ENCODE data around the gene FUS. TPM values are rescaled to one million over a fixed set of nuclear protein-coding genes. Genes with fewer than 3 reads are reported as not detected.
"Not testable (repeated sequence)": the region's sequence is repeated elsewhere in the genome, so short reads cannot be mapped to it uniquely, and the experiment has no call there.

FUS gene
- total RNA-seq, 5 donors from 2014 or later (not counting 1 experiment from before 2014, with no cell fraction given) = 410 to 963 (median 434) TPM

DNA sequence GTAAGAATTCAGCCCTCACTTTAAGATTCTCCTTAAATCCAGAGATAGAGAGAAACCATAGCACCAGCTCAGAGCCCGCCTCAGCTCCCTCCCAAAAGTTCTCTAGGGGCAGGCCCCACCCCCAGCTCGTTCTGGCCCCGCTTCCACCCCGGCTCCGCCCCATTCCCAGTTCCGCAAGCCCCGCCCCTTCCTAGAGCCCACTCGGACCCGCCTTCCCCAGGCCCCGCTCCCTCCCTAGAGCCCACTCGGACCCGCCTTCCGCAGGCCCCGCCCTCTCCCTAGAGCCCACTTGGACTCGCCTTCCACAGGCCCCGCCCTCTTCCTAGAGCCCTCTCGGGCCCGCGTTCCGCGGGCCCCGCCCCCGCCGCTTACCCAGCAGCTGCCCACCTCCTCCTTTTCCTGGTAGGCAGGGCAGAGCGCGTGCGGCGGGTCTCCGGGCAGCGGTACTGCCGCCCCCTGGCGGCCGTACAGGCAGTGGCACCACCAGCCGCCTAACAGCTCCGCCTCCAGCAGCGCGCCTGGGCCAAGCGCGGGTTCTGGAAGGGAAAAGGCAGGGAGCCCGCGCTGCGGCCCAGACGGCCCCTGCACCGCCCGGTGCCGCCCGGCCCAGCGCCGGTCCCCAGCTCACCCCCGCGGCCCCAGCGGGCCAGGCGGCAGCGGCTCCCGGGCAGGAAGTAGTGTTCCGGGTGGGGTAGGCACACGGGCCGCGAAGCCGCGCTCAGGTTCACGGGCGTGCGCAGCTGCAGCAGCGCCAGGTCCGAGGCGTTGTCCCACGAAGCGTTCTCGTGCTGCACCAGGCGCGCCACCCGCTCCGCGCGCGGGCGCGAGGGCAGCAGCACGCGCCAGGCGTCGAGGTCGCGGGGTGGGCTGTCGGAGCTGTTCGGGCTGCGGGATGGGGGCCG lies 37.6 kb upstream of the FUS start:
- peak; percentile 86 to 95 (median 90) for ATAC-seq (replicated peaks in 1 of 4)
- POLR2A ChIA-PET = interaction anchor here (0.5 to 1.2 kb wide), 14 partner anchors 11 to 728 kb away, joined by 3 to 15 read pairs (median 4); partner anchors contain the start of genes FUS (in 1 of the 2), KAT8 (in 1 of the 2), SETD1A (in 1 of the 2) and ZNF646 (in 1 of the 2)

DNA sequence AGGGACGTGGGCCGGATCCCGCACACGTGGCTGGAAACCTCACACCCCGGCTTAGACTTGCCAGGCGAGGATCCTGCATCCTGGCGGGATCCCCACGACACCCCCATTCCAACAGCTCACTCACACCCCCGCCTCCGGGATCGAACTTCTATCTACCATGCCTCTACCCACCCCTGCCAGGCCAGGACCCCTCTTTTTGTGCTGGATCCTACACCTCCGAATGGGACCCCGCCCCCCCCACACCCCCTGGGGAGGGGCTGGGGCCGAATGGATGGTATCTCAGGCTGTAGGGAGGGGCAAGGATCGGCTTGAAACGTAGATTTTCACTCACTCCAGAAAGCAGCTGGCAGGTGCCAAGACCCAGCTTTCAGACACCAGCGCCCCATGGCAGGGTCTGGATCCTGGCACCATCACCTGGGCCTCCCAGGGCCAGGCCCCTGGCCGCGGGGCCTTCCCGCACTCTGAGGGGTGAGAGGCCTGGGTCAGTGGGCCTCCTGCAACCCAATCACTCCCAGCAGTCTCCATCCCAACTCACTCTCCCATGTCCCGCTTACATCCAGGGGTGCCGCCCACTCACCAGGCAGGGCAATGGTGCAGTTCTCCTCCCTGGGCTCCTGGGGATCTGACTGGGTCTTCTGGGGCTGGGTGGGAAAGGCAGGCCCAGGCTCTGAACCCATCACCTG lies 36.8 kb upstream of the FUS start:
- H3K27me3 Mint-ChIP-seq = peaks cover 7 to 9% of the 10 kb centered on the region in 2 donors
- H3K4me1 Mint-ChIP-seq = peaks cover 11 to 15% (median 14%) of the 10 kb centered on the region in 3 donors
- ATAC-seq (replicated peaks in 1 of 4) (no peak), DNase-seq (no peak)
- CTCF ChIA-PET = interaction anchor here (0.5 to 2.4 kb wide), 13 partner anchors 8 to 316 kb away, joined by 3 to 28 read pairs (median 5); partner anchors contain the start of genes ARMC5 (in 1 of the 2), FUS (in 1 of the 2), HSD3B7 (in 1 of the 2) and KAT8 (in 1 of the 2)
- peak overlapping the region; percentile 70 to 84 for H3K27ac Mint-ChIP-seq
- Histone ChIP-seq H3K9me3 (no peaks in the 10 kb centered on the region), H3K4me1 (ENCODE audit: control insufficient read depth in 1 of 2, extremely low read depth in 1 of 2, insufficient read depth in 2 of 2, low read length in 2 of 2) (peaks cover 2 to 22% of the 10 kb centered on the region in 2 experiments), H3K4me3 (ENCODE audit: control insufficient read depth in 1 of 2, extremely low read depth in 1 of 2, low read length in 1 of 2) (peak overlapping the region in 1 of 2 donors; percentile 29), H3K27ac (ENCODE audit: low read length) (peak overlapping the region; percentile 19), H3K36me3 (ENCODE audit: control insufficient read depth in 2 of 2, extremely low read depth in 1 of 2, insufficient read depth in 1 of 2, low read length in 1 of 2) (no peaks in the 10 kb centered on the region), H3K27me3 (replicated peaks in 1 of 2; ENCODE audit: control insufficient read depth in 2 of 2, extremely low read depth in 1 of 2, insufficient read depth in 2 of 2, low read length in 1 of 2) (peaks cover 0 to 7% of the 10 kb centered on the region in 2 experiments)
- peak overlapping the region; percentile 63 to 71 (median 69) for H3K4me3 Mint-ChIP-seq
- H3K36me3 Mint-ChIP-seq = no peaks in the 10 kb centered on the region
- POLR2A ChIA-PET = interaction anchor here in 1 of 2 donors (0.8 to 1.1 kb wide), 3 partner anchors 22 to 69 kb away, joined by 4 to 8 read pairs (median 4); partner anchors contain the start of genes FUS, ZNF646 and ZNF668
- no peaks in the 10 kb centered on the region for H3K9me3 Mint-ChIP-seq
- 43% methylated on average over 9 of the region's 22 CpGs for WGBS (ENCODE audit: insufficient coverage)

More for the DNA sequence above, 37.6 kb upstream of the FUS start:
- Mint-ChIP-seq H3K27ac (peak overlapping the region; percentile 89 to 91), H3K9me3 (no peaks in the 10 kb centered on the region), H3K4me3 (peak overlapping the region; percentile 70 to 76 (median 71)), H3K4me1 (peaks cover 11 to 15% (median 12%) of the 10 kb centered on the region in 3 donors), H3K36me3 (no peaks in the 10 kb centered on the region), H3K27me3 (peaks cover 3% of the 10 kb centered on the region in 2 donors)
- CTCF ChIA-PET = interaction anchor here (0.5 to 2.4 kb wide), 27 partner anchors 9 to 727 kb away, joined by 3 to 28 read pairs (median 5); partner anchors contain the start of genes ARMC5 (in 1 of the 2), FUS (in 1 of the 2), HSD3B7 (in 1 of the 2) and KAT8 (in 1 of the 2)
- H3K27me3 ChIP-seq (replicated peaks in 1 of 2; ENCODE audit: control insufficient read depth in 2 of 2, extremely low read depth in 1 of 2, insufficient read depth in 2 of 2, low read length in 1 of 2) = peaks cover 0 to 7% of the 10 kb centered on the region in 2 experiments
- H3K4me3 ChIP-seq (ENCODE audit: control insufficient read depth in 1 of 2, extremely low read depth in 1 of 2, low read length in 1 of 2) = peak overlapping the region; percentile 29 to 34
- peak overlapping the region; percentile 43 for H3K27ac ChIP-seq (ENCODE audit: low read length)
- peak; percentile 87 to 98 (median 93) for DNase-seq
- H3K4me1 ChIP-seq (ENCODE audit: control insufficient read depth in 1 of 2, extremely low read depth in 1 of 2, insufficient read depth in 2 of 2, low read length in 2 of 2) = peaks cover 2 to 22% of the 10 kb centered on the region in 2 experiments
- H3K36me3 ChIP-seq (ENCODE audit: control insufficient read depth in 2 of 2, extremely low read depth in 1 of 2, insufficient read depth in 1 of 2, low read length in 1 of 2) = no peaks in the 10 kb centered on the region
- WGBS (ENCODE audit: insufficient coverage) = 4% methylated on average over 89 of the region's 89 CpGs
- H3K9me3 ChIP-seq = no peaks in the 10 kb centered on the region

GRCh38 chr16:31143694-31144148 lies 36.2 kb upstream of the FUS start:
- Histone ChIP-seq H3K4me1 (ENCODE audit: control insufficient read depth in 1 of 2, extremely low read depth in 1 of 2, insufficient read depth in 2 of 2, low read length in 2 of 2) (peaks cover 2 to 22% of the 10 kb centered on the region in 2 experiments), H3K27ac (ENCODE audit: low read length) (no peak overlapping the region), H3K4me3 (ENCODE audit: control insufficient read depth in 1 of 2, extremely low read depth in 1 of 2, low read length in 1 of 2) (no peak overlapping the region), H3K27me3 (replicated peaks in 1 of 2; ENCODE audit: control insufficient read depth in 2 of 2, extremely low read depth in 1 of 2, insufficient read depth in 2 of 2, low read length in 1 of 2) (peaks cover 0 to 7% of the 10 kb centered on the region in 2 experiments), H3K9me3 (no peaks in the 10 kb centered on the region), H3K36me3 (ENCODE audit: control insufficient read depth in 2 of 2, extremely low read depth in 1 of 2, insufficient read depth in 1 of 2, low read length in 1 of 2) (no peaks in the 10 kb centered on the region)
- Mint-ChIP-seq H3K4me3 (peak overlapping the region; percentile 63 to 71 (median 69)), H3K27me3 (peaks cover 7 to 9% of the 10 kb centered on the region in 2 donors), H3K9me3 (no peaks in the 10 kb centered on the region), H3K27ac (peak overlapping the region; percentile 70 to 84), H3K4me1 (peaks cover 11 to 15% (median 14%) of the 10 kb centered on the region in 3 donors), H3K36me3 (no peaks in the 10 kb centered on the region)
- POLR2A ChIA-PET = no interaction called here
- CTCF ChIA-PET = interaction anchor here in 1 of 2 donors (2.4 kb wide), 1 partner anchor 159 kb away, joined by 19 read pairs; the partner anchor contains the start of gene HSD3B7
- 98% methylated on average over 8 of the region's 8 CpGs for WGBS (ENCODE audit: insufficient coverage)
- DNase-seq = no peak
- ATAC-seq (replicated peaks in 1 of 4) = no peak

GRCh38 chr16:31144418-31144817 lies 35.5 kb upstream of the FUS start:
- H3K27me3 Mint-ChIP-seq; H3K36me3 ChIP-seq (ENCODE audit: control insufficient read depth in 2 of 2, extremely low read depth in 1 of 2, insufficient read depth in 1 of 2, low read length in 1 of 2); CTCF ChIA-PET; H3K9me3 ChIP-seq; H3K36me3 Mint-ChIP-seq; H3K9me3 Mint-ChIP-seq; DNase-seq; H3K27ac ChIP-seq (ENCODE audit: low read length); ATAC-seq (replicated peaks in 1 of 4); POLR2A ChIA-PET; H3K4me3 ChIP-seq (ENCODE audit: control insufficient read depth in 1 of 2, extremely low read depth in 1 of 2, low read length in 1 of 2): not testable (repeated sequence)
- peak overlapping the region in 1 of 2 donors; percentile 70 for H3K27ac Mint-ChIP-seq
- Histone ChIP-seq H3K27me3 (replicated peaks in 1 of 2; ENCODE audit: control insufficient read depth in 2 of 2, extremely low read depth in 1 of 2, insufficient read depth in 2 of 2, low read length in 1 of 2) (peaks cover 0 to 12% of the 10 kb centered on the region in 2 experiments), H3K4me1 (ENCODE audit: control insufficient read depth in 1 of 2, extremely low read depth in 1 of 2, insufficient read depth in 2 of 2, low read length in 2 of 2) (peaks cover 2 to 22% of the 10 kb centered on the region in 2 experiments)
- H3K4me3 Mint-ChIP-seq = peak overlapping the region in 2 of 3 donors; percentile 69 to 71
- peaks cover 11 to 15% (median 14%) of the 10 kb centered on the region in 3 donors for H3K4me1 Mint-ChIP-seq
- 97% methylated on average over 6 of the region's 7 CpGs for WGBS (ENCODE audit: insufficient coverage)

DNA sequence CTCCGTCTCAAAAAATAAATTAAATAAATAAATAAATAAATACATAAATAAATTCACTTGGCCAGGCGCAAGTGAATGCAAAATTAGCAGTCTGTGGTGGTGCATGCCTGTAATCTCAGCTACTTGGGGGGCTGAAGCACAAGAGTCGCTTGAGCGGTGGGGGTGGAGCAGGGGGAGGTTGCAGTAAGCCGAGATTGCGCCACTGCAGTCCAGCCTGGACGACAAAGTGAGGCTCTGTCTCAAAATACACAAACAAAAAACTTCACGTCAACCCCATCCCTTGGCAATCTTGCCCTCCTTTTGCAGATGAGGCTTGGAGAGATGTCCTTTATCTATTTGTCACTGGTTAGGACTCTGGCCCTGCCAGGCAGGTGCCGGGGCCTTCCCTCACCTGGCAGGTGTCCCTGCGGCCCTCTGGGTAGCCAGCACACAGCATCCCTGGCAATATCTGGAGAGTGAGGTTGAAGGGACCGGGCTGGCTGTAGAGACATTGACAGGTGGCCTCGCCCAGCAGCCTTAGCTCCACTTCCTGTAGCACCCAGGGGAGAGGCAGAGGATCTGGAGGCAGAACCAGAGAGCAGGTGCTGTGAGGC lies 34.4 kb upstream of the FUS start:
- no peak overlapping the region for H3K27ac ChIP-seq (ENCODE audit: low read length)
- Mint-ChIP-seq H3K4me1 (peaks cover 11 to 15% (median 14%) of the 10 kb centered on the region in 3 donors), H3K36me3 (no peaks in the 10 kb centered on the region), H3K9me3 (no peaks in the 10 kb centered on the region), H3K27ac (no peak overlapping the region), H3K4me3 (no peak overlapping the region), H3K27me3 (peaks cover 7 to 9% of the 10 kb centered on the region in 2 donors)
- peaks cover 0 to 13% of the 10 kb centered on the region in 2 experiments for H3K27me3 ChIP-seq (replicated peaks in 1 of 2; ENCODE audit: control insufficient read depth in 2 of 2, extremely low read depth in 1 of 2, insufficient read depth in 2 of 2, low read length in 1 of 2)
- CTCF ChIA-PET = interaction anchor here (0.7 kb wide), 2 partner anchors 28 to 599 kb away, joined by 3 to 5 read pairs; partner anchors contain the start of gene KAT8 (in 1 of the 2)
- H3K4me1 ChIP-seq (ENCODE audit: control insufficient read depth in 1 of 2, extremely low read depth in 1 of 2, insufficient read depth in 2 of 2, low read length in 2 of 2) = peaks cover 2 to 22% of the 10 kb centered on the region in 2 experiments
- no peaks in the 10 kb centered on the region for H3K9me3 ChIP-seq
- POLR2A ChIA-PET = interaction anchor here in 1 of 2 donors (0.6 kb wide), 2 partner anchors 28 to 1188 kb away, joined by 6 read pairs; partner anchors contain the start of gene KAT8
- ATAC-seq (replicated peaks in 1 of 4) = no peak
- H3K36me3 ChIP-seq (ENCODE audit: control insufficient read depth in 2 of 2, extremely low read depth in 1 of 2, insufficient read depth in 1 of 2, low read length in 1 of 2) = no peaks in the 10 kb centered on the region
- no peak overlapping the region for H3K4me3 ChIP-seq (ENCODE audit: control insufficient read depth in 1 of 2, extremely low read depth in 1 of 2, low read length in 1 of 2)
- DNase-seq = no peak
- WGBS (ENCODE audit: insufficient coverage) = 79% methylated on average over 4 of the region's 12 CpGs
